ENCODE results near the gene MIPOL1. TPM values are rescaled to one million over a fixed set of nuclear protein-coding genes. Genes with fewer than 3 reads are reported as not detected.

The MIPOL1 gene
- total and polyA plus RNA-seq, 2 of the 13 experiments (the other 11 are each of a cell fraction or from before 2014, with no cell fraction given), result 8.6 to 34.2 TPM

DNA sequence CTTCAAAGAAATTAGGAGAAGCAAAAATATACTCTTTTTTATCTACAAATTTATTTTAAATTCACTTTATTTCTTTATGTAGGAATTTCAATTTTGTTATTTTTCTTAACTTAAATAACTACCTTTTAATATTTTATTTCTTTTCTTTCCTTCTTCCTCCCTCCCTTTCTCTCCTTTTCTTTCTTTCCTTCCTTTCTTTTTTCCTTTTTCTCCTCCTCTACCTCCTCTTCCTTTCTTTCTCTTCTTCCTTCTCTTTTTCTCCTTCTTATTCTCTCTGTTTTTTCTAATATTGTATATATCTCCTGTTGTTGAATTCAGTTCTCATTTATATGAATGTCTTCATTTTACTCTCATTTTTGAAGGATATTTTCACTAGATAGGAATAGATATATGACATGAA, 127.6 kb downstream of the MIPOL1 start (continued):
- TF ChIP-seq, protein P1, sequence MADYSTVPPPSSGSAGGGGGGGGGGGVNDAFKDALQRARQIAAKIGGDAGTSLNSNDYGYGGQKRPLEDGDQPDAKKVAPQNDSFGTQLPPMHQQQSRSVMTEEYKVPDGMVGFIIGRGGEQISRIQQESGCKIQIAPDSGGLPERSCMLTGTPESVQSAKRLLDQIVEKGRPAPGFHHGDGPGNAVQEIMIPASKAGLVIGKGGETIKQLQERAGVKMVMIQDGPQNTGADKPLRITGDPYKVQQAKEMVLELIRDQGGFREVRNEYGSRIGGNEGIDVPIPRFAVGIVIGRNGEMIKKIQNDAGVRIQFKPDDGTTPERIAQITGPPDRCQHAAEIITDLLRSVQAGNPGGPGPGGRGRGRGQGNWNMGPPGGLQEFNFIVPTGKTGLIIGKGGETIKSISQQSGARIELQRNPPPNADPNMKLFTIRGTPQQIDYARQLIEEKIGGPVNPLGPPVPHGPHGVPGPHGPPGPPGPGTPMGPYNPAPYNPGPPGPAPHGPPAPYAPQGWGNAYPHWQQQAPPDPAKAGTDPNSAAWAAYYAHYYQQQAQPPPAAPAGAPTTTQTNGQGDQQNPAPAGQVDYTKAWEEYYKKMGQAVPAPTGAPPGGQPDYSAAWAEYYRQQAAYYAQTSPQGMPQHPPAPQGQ (CRISPR knock-in tag; IDR thresholded peaks at IDR 0.05; ENCODE audit: borderline replicate concordance), result no peak
- no peak for TF ChIP-seq TBL1XR1 (IDR thresholded peaks at IDR 0.05; ENCODE audit: borderline replicate concordance, low read length, partially characterized antibody)
- TF ChIP-seq, protein P2, sequence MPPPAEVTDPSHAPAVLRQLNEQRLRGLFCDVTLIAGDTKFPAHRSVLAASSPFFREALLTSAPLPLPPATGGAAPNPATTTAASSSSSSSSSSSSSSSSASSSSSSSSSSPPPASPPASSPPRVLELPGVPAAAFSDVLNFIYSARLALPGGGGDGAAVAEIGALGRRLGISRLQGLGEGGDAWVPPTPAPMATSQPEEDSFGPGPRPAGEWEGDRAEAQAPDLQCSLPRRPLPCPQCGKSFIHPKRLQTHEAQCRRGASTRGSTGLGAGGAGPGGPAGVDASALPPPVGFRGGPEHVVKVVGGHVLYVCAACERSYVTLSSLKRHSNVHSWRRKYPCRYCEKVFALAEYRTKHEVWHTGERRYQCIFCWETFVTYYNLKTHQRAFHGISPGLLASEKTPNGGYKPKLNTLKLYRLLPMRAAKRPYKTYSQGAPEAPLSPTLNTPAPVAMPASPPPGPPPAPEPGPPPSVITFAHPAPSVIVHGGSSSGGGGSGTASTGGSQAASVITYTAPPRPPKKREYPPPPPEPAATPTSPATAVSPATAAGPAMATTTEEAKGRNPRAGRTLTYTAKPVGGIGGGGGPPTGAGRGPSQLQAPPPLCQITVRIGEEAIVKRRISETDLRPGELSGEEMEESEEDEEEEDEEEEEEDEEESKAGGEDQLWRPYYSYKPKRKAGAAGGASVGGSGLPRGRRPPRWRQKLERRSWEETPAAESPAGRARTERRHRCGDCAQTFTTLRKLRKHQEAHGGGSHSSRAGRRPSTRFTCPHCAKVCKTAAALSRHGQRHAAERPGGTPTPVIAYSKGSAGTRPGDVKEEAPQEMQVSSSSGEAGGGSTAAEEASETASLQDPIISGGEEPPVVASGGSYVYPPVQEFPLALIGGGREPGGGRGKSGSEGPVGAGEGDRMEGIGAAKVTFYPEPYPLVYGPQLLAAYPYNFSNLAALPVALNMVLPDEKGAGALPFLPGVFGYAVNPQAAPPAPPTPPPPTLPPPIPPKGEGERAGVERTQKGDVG (CRISPR knock-in tag; IDR thresholded peaks at IDR 0.05; ENCODE audit: borderline replicate concordance), result no peak

GRCh38 chr14:37326434-37326833, 128.7 kb downstream of the MIPOL1 start:
- POLR2A ChIA-PET, result no interaction called here

More at GRCh38 chr14:37326434-37326833, 128.7 kb downstream of the MIPOL1 start:
- no peaks in the 10 kb centered on the region for H3K79me2 ChIP-seq (ENCODE audit: insufficient read depth, low read length)
- DNase-seq (ENCODE audit: low spot score) (no peak), FAIRE-seq (no peak), ATAC-seq (no peak)
- TF ChIP-seq ARID3A (IDR thresholded peaks at IDR 0.05; ENCODE audit: low read depth, low read length) (no peak), AHDC1 (CRISPR knock-in tag; IDR thresholded peaks at IDR 0.05; ENCODE audit: borderline replicate concordance) (no peak), EZH2 (conservative IDR thresholded peaks at IDR 0.05; ENCODE audit: low read depth, low read length) (no peak), POLR2AphosphoS5 (IDR thresholded peaks at IDR 0.05; ENCODE audit: low read depth, low read length) (no peak), ZNF644 (CRISPR knock-in tag; IDR thresholded peaks at IDR 0.05; ENCODE audit: low read depth) (0 out of 2 replicates have a peak, but pooled peaks have one; percentile 10)
- H3K9ac ChIP-seq (ENCODE audit: insufficient read depth, low read depth, low read length), result no peak overlapping the region
- H3K36me3 ChIP-seq (replicated peaks in 1 of 2; ENCODE audit: control insufficient read depth in 1 of 2, insufficient read depth in 2 of 2, low read length in 2 of 2), result no peaks in the 10 kb centered on the region
- CTCF ChIA-PET (ENCODE audit: low intra/inter-chr PET ratio, low total read pairs), result no interaction called here
- H4K20me1 ChIP-seq (ENCODE audit: insufficient read depth, low read length), result no peaks in the 10 kb centered on the region
- 95% methylated on average over 1 of the region's 1 CpG for WGBS (ENCODE audit: low lambda C conversion rate)
- BruUV-seq (replicated peaks), result no TSS peak
- no peaks in the 10 kb centered on the region for H3K27me3 ChIP-seq (ENCODE audit: control insufficient read depth in 1 of 2, insufficient read depth in 2 of 2, low read length in 2 of 2)
- no peak overlapping the region for H2AFZ ChIP-seq (ENCODE audit: low read length)
- peaks cover 30% of the 10 kb centered on the region for H3K4me1 ChIP-seq (ENCODE audit: insufficient read depth, low read length)
- H3K4me3 ChIP-seq (replicated peaks in 1 of 3; ENCODE audit: insufficient read depth in 1 of 3, low read depth in 2 of 3, low read length in 3 of 3), result no peak overlapping the region
- no peak overlapping the region for H3K4me2 ChIP-seq (ENCODE audit: low read depth, low read length)
- in situ Hi-C loops (cut with HindIII; ENCODE audit: extremely low pct_ligation_motif_present, low pct_unique_long_range_greater_than_20kb) (no loop called here), intact Hi-C loops (cut with micrococcal nuclease; ENCODE audit: unreplicated experiment) (no loop called here)
- H3K9me3 ChIP-seq (ENCODE audit: low read length), result peaks cover 8% of the 10 kb centered on the region
- H3K27ac ChIP-seq (ENCODE audit: extremely low read length, insufficient read depth, low read length), result no peak overlapping the region
